Measurements from ENCODE around the gene VWDE.

- TF ChIP-seq, protein P1, sequence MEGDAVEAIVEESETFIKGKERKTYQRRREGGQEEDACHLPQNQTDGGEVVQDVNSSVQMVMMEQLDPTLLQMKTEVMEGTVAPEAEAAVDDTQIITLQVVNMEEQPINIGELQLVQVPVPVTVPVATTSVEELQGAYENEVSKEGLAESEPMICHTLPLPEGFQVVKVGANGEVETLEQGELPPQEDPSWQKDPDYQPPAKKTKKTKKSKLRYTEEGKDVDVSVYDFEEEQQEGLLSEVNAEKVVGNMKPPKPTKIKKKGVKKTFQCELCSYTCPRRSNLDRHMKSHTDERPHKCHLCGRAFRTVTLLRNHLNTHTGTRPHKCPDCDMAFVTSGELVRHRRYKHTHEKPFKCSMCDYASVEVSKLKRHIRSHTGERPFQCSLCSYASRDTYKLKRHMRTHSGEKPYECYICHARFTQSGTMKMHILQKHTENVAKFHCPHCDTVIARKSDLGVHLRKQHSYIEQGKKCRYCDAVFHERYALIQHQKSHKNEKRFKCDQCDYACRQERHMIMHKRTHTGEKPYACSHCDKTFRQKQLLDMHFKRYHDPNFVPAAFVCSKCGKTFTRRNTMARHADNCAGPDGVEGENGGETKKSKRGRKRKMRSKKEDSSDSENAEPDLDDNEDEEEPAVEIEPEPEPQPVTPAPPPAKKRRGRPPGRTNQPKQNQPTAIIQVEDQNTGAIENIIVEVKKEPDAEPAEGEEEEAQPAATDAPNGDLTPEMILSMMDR (IDR thresholded peaks at IDR 0.05): no peak
- no peak for TF ChIP-seq POLR2A (IDR thresholded peaks at IDR 0.05)
- no peak for TF ChIP-seq POLR2AphosphoS5 (IDR thresholded peaks at IDR 0.05)
- TF ChIP-seq EP300 (IDR thresholded peaks at IDR 0.05): no peak
These were observed 66.6 kb downstream of the VWDE start for GRCh38 chr7:12337095-12337494.

Data from upper lobe of left lung (tissue), 4 donors.